ENCODE measurements around the gene TPT1.
"Not testable (repeated sequence)": the region's sequence is repeated elsewhere in the genome, so short reads cannot be mapped to it uniquely, and the experiment has no call there.

Gene TPT1

GRCh38 chr13:45379516-45379915, 38.5 kb upstream of the TPT1 start:
- WGBS, 2 experiments (ENCODE audit: insufficient coverage in 2 of 2) = 84 to 92% methylated on average over 4 to 6 of the region's 10 CpGs
- not testable (repeated sequence) for H3K27ac ChIP-seq (ENCODE audit: low read depth, low read length, severe bottlenecking)

GRCh38 chr13:45378786-45379185, 37.8 kb upstream of the TPT1 start:
- WGBS, 2 experiments (ENCODE audit: insufficient coverage in 2 of 2) = 94 to 96% methylated on average over 4 to 6 of the region's 8 CpGs
- not testable (repeated sequence) for H3K4me1 ChIP-seq (ENCODE audit: control insufficient read depth, insufficient read depth, low read length, poor library complexity, severe bottlenecking); H3K9me3 ChIP-seq (ENCODE audit: control insufficient read depth, low read length); H3K27ac ChIP-seq (ENCODE audit: low read depth, low read length, severe bottlenecking); H3K4me3 ChIP-seq (ENCODE audit: extremely low read depth, insufficient read depth, low read length, poor library complexity, severe bottlenecking)
- H3K36me3 ChIP-seq (ENCODE audit: control insufficient read depth, insufficient read depth, low read length) = peaks cover 13% of the 10 kb centered on the region

More at GRCh38 chr13:45379516-45379915, 38.5 kb upstream of the TPT1 start:
- H3K4me1 ChIP-seq (ENCODE audit: control insufficient read depth, insufficient read depth, low read length, poor library complexity, severe bottlenecking); H3K4me3 ChIP-seq (ENCODE audit: extremely low read depth, insufficient read depth, low read length, poor library complexity, severe bottlenecking); H3K9me3 ChIP-seq (ENCODE audit: control insufficient read depth, low read length): not testable (repeated sequence)
- H3K36me3 ChIP-seq (ENCODE audit: control insufficient read depth, insufficient read depth, low read length) = peaks cover 15% of the 10 kb centered on the region

- 93% methylated on average over 3 of the region's 12 CpGs; no CpG with 5 or more reads in 1 of the 2 experiments for WGBS, 2 experiments (ENCODE audit: insufficient coverage in 2 of 2)
- not testable (repeated sequence) for H3K27ac ChIP-seq (ENCODE audit: low read depth, low read length, severe bottlenecking); H3K9me3 ChIP-seq (ENCODE audit: control insufficient read depth, low read length); H3K4me1 ChIP-seq (ENCODE audit: control insufficient read depth, insufficient read depth, low read length, poor library complexity, severe bottlenecking); H3K4me3 ChIP-seq (ENCODE audit: extremely low read depth, insufficient read depth, low read length, poor library complexity, severe bottlenecking)
- peaks cover 21% of the 10 kb centered on the region for H3K36me3 ChIP-seq (ENCODE audit: control insufficient read depth, insufficient read depth, low read length)
These were observed 36.3 kb upstream of the TPT1 start for GRCh38 chr13:45377314-45377713.

- WGBS, 2 experiments (ENCODE audit: insufficient coverage in 2 of 2) = 90 to 92% methylated on average over 6 of the region's 8 CpGs
- not testable (repeated sequence) for H3K4me1 ChIP-seq (ENCODE audit: control insufficient read depth, insufficient read depth, low read length, poor library complexity, severe bottlenecking); H3K4me3 ChIP-seq (ENCODE audit: extremely low read depth, insufficient read depth, low read length, poor library complexity, severe bottlenecking); H3K9me3 ChIP-seq (ENCODE audit: control insufficient read depth, low read length); H3K27ac ChIP-seq (ENCODE audit: low read depth, low read length, severe bottlenecking)
- peaks cover 25% of the 10 kb centered on the region for H3K36me3 ChIP-seq (ENCODE audit: control insufficient read depth, insufficient read depth, low read length)
These were observed 35.7 kb upstream of the TPT1 start for GRCh38 chr13:45376651-45377050.

- Histone ChIP-seq H3K4me1 (ENCODE audit: control insufficient read depth, insufficient read depth, low read length, poor library complexity, severe bottlenecking) (peaks cover 14% of the 10 kb centered on the region), H3K27ac (ENCODE audit: low read depth, low read length, severe bottlenecking) (no peak overlapping the region), H3K36me3 (ENCODE audit: control insufficient read depth, insufficient read depth, low read length) (peaks cover 25% of the 10 kb centered on the region), H3K4me3 (ENCODE audit: extremely low read depth, insufficient read depth, low read length, poor library complexity, severe bottlenecking) (no peak overlapping the region), H3K9me3 (ENCODE audit: control insufficient read depth, low read length) (no peaks in the 10 kb centered on the region)
- 100% methylated on average over 3 of the region's 3 CpGs for WGBS, 2 experiments (ENCODE audit: insufficient coverage in 2 of 2)
These were observed 33.9 kb upstream of the TPT1 start for GRCh38 chr13:45374917-45375316.

GRCh38 chr13:45373162-45373547, 32.2 kb upstream of the TPT1 start:
- peaks cover 27% of the 10 kb centered on the region for H3K36me3 ChIP-seq (ENCODE audit: control insufficient read depth, insufficient read depth, low read length)
- H3K9me3 ChIP-seq (ENCODE audit: control insufficient read depth, low read length) = no peaks in the 10 kb centered on the region
- peaks cover 16% of the 10 kb centered on the region for H3K4me1 ChIP-seq (ENCODE audit: control insufficient read depth, insufficient read depth, low read length, poor library complexity, severe bottlenecking)
- no peak overlapping the region for H3K27ac ChIP-seq (ENCODE audit: low read depth, low read length, severe bottlenecking)
- no peak overlapping the region for H3K4me3 ChIP-seq (ENCODE audit: extremely low read depth, insufficient read depth, low read length, poor library complexity, severe bottlenecking)
- 97 to 100% methylated on average over 4 to 5 of the region's 5 CpGs for WGBS, 2 experiments (ENCODE audit: insufficient coverage in 2 of 2)

- Histone ChIP-seq H3K9me3 (ENCODE audit: control insufficient read depth, low read length) (no peaks in the 10 kb centered on the region), H3K4me3 (ENCODE audit: extremely low read depth, insufficient read depth, low read length, poor library complexity, severe bottlenecking) (no peak overlapping the region), H3K36me3 (ENCODE audit: control insufficient read depth, insufficient read depth, low read length) (peaks cover 27% of the 10 kb centered on the region), H3K4me1 (ENCODE audit: control insufficient read depth, insufficient read depth, low read length, poor library complexity, severe bottlenecking) (peaks cover 19% of the 10 kb centered on the region), H3K27ac (ENCODE audit: low read depth, low read length, severe bottlenecking) (no peak overlapping the region)
- WGBS, 2 experiments (ENCODE audit: insufficient coverage in 2 of 2) = 92 to 94% methylated on average over 21 to 24 of the region's 24 CpGs
These were observed 31.5 kb upstream of the TPT1 start for GRCh38 chr13:45372189-45373161.

GRCh38 chr13:45370922-45371406, 30.0 kb upstream of the TPT1 start:
- Histone ChIP-seq H3K27ac (ENCODE audit: low read depth, low read length, severe bottlenecking) (no peak overlapping the region), H3K4me1 (ENCODE audit: control insufficient read depth, insufficient read depth, low read length, poor library complexity, severe bottlenecking) (peaks cover 19% of the 10 kb centered on the region), H3K4me3 (ENCODE audit: extremely low read depth, insufficient read depth, low read length, poor library complexity, severe bottlenecking) (no peak overlapping the region), H3K36me3 (ENCODE audit: control insufficient read depth, insufficient read depth, low read length) (peaks cover 27% of the 10 kb centered on the region), H3K9me3 (ENCODE audit: control insufficient read depth, low read length) (no peaks in the 10 kb centered on the region)
- 19 to 21% methylated on average over 24 to 30 of the region's 30 CpGs for WGBS, 2 experiments (ENCODE audit: insufficient coverage in 2 of 2)

GRCh38 chr13:45369116-45369515, 28.1 kb upstream of the TPT1 start:
- Histone ChIP-seq H3K9me3 (ENCODE audit: control insufficient read depth, low read length) (no peaks in the 10 kb centered on the region), H3K4me3 (ENCODE audit: extremely low read depth, insufficient read depth, low read length, poor library complexity, severe bottlenecking) (no peak overlapping the region), H3K4me1 (ENCODE audit: control insufficient read depth, insufficient read depth, low read length, poor library complexity, severe bottlenecking) (peaks cover 19% of the 10 kb centered on the region), H3K36me3 (ENCODE audit: control insufficient read depth, insufficient read depth, low read length) (peaks cover 16% of the 10 kb centered on the region), H3K27ac (ENCODE audit: low read depth, low read length, severe bottlenecking) (no peak overlapping the region)
- 92 to 98% methylated on average over 4 of the region's 4 CpGs for WGBS, 2 experiments (ENCODE audit: insufficient coverage in 2 of 2)

GRCh38 chr13:45368571-45368970, 27.6 kb upstream of the TPT1 start:
- Histone ChIP-seq H3K36me3 (ENCODE audit: control insufficient read depth, insufficient read depth, low read length) (peaks cover 21% of the 10 kb centered on the region), H3K4me3 (ENCODE audit: extremely low read depth, insufficient read depth, low read length, poor library complexity, severe bottlenecking) (no peak overlapping the region), H3K4me1 (ENCODE audit: control insufficient read depth, insufficient read depth, low read length, poor library complexity, severe bottlenecking) (peaks cover 19% of the 10 kb centered on the region), H3K27ac (ENCODE audit: low read depth, low read length, severe bottlenecking) (no peak overlapping the region), H3K9me3 (ENCODE audit: control insufficient read depth, low read length) (peaks cover 4% of the 10 kb centered on the region)
- WGBS, 2 experiments (ENCODE audit: insufficient coverage in 2 of 2) = 90 to 94% methylated on average over 3 of the region's 3 CpGs

GRCh38 chr13:45368005-45368404, 27.0 kb upstream of the TPT1 start:
- peaks cover 21% of the 10 kb centered on the region for H3K36me3 ChIP-seq (ENCODE audit: control insufficient read depth, insufficient read depth, low read length)
- WGBS, 2 experiments (ENCODE audit: insufficient coverage in 2 of 2) = 80 to 85% methylated on average over 2 of the region's 4 CpGs
- no peak overlapping the region for H3K27ac ChIP-seq (ENCODE audit: low read depth, low read length, severe bottlenecking)
- H3K9me3 ChIP-seq (ENCODE audit: control insufficient read depth, low read length) = peaks cover 9% of the 10 kb centered on the region
- H3K4me3 ChIP-seq (ENCODE audit: extremely low read depth, insufficient read depth, low read length, poor library complexity, severe bottlenecking) = no peak overlapping the region
- peaks cover 16% of the 10 kb centered on the region for H3K4me1 ChIP-seq (ENCODE audit: control insufficient read depth, insufficient read depth, low read length, poor library complexity, severe bottlenecking)
